Measurements from ENCODE around the gene NEO1.

The NEO1 gene

GRCh38 chr15:73227433-73228056 is 175.3 kb downstream of the NEO1 start:
- Mint-ChIP-seq H3K36me3 (no peaks in the 10 kb centered on the region), H3K4me3 (no peak overlapping the region), H3K27ac (no peak overlapping the region), H3K9me3 (no peaks in the 10 kb centered on the region), H3K4me1 (peaks cover 21% of the 10 kb centered on the region)
- ATAC-seq: no peak
- no peak for DNase-seq (ENCODE audit: low spot score in 2 of 2)

- Mint-ChIP-seq H3K36me3 (no peaks in the 10 kb centered on the region), H3K9me3 (no peaks in the 10 kb centered on the region), H3K4me1 (peaks cover 16% of the 10 kb centered on the region), H3K4me3 (no peak overlapping the region), H3K27ac (no peak overlapping the region)
- DNase-seq (ENCODE audit: low spot score in 2 of 2) (no peak), ATAC-seq (no peak)
Measured at GRCh38 chr15:73228128-73228646, 175.9 kb downstream of the NEO1 start.

GRCh38 chr15:73231661-73232419 is 179.6 kb downstream of the NEO1 start:
- H3K4me3 Mint-ChIP-seq: no peak overlapping the region
- DNase-seq (ENCODE audit: low spot score in 2 of 2): no peak
- no peaks in the 10 kb centered on the region for H3K36me3 Mint-ChIP-seq
- H3K27ac Mint-ChIP-seq: no peak overlapping the region
- H3K4me1 Mint-ChIP-seq: no peaks in the 10 kb centered on the region
- no peaks in the 10 kb centered on the region for H3K9me3 Mint-ChIP-seq
- no peak for ATAC-seq

GRCh38 chr15:73232776-73233175 is 180.5 kb downstream of the NEO1 start:
- no peak overlapping the region for H3K27ac Mint-ChIP-seq
- H3K9me3 Mint-ChIP-seq: no peaks in the 10 kb centered on the region
- ATAC-seq (no peak), DNase-seq (ENCODE audit: low spot score in 2 of 2) (no peak)
- no peaks in the 10 kb centered on the region for H3K4me1 Mint-ChIP-seq
- H3K36me3 Mint-ChIP-seq: no peaks in the 10 kb centered on the region
- H3K4me3 Mint-ChIP-seq: no peak overlapping the region

- no peaks in the 10 kb centered on the region for H3K36me3 Mint-ChIP-seq
- H3K4me1 Mint-ChIP-seq: no peaks in the 10 kb centered on the region
- DNase-seq (ENCODE audit: low spot score in 2 of 2) (no peak), ATAC-seq (no peak)
- no peak overlapping the region for H3K27ac Mint-ChIP-seq
- no peaks in the 10 kb centered on the region for H3K9me3 Mint-ChIP-seq
- H3K4me3 Mint-ChIP-seq: no peak overlapping the region
Measured at GRCh38 chr15:73233623-73234022, 181.4 kb downstream of the NEO1 start.

- Mint-ChIP-seq H3K4me3 (no peak overlapping the region), H3K36me3 (no peaks in the 10 kb centered on the region), H3K9me3 (no peaks in the 10 kb centered on the region), H3K27ac (no peak overlapping the region), H3K4me1 (peaks cover 6% of the 10 kb centered on the region)
- ATAC-seq (no peak), DNase-seq (ENCODE audit: low spot score in 2 of 2) (no peak)
Measured at GRCh38 chr15:73237910-73238309, 185.6 kb downstream of the NEO1 start.

GRCh38 chr15:73239564-73240215 is 187.4 kb downstream of the NEO1 start:
- ATAC-seq (no peak), DNase-seq (ENCODE audit: low spot score in 2 of 2) (no peak)
- Mint-ChIP-seq H3K9me3 (no peaks in the 10 kb centered on the region), H3K27ac (peak overlapping the region; percentile 41), H3K4me3 (no peak overlapping the region), H3K4me1 (peaks cover 6% of the 10 kb centered on the region), H3K36me3 (no peaks in the 10 kb centered on the region)

GRCh38 chr15:73240866-73241499 is 188.7 kb downstream of the NEO1 start:
- DNase-seq (ENCODE audit: low spot score in 2 of 2) (peak; percentile 74 to 88), ATAC-seq (peak; percentile 55)
- Mint-ChIP-seq H3K36me3 (no peaks in the 10 kb centered on the region), H3K4me3 (no peak overlapping the region), H3K27ac (no peak overlapping the region), H3K9me3 (no peaks in the 10 kb centered on the region), H3K4me1 (peaks cover 6% of the 10 kb centered on the region)

- no peak for DNase-seq (ENCODE audit: low spot score in 2 of 2)
- H3K4me1 Mint-ChIP-seq: peaks cover 6% of the 10 kb centered on the region
- peak; percentile 72 for ATAC-seq
- H3K4me3 Mint-ChIP-seq: no peak overlapping the region
- H3K9me3 Mint-ChIP-seq: no peaks in the 10 kb centered on the region
- H3K36me3 Mint-ChIP-seq: peaks cover 8% of the 10 kb centered on the region
- H3K27ac Mint-ChIP-seq: no peak overlapping the region
Measured at GRCh38 chr15:73244333-73244732, 192.1 kb downstream of the NEO1 start.

GRCh38 chr15:73246439-73246838 is 194.2 kb downstream of the NEO1 start:
- ATAC-seq: no peak
- H3K4me1 Mint-ChIP-seq: no peaks in the 10 kb centered on the region
- H3K27ac Mint-ChIP-seq: no peak overlapping the region
- H3K4me3 Mint-ChIP-seq: no peak overlapping the region
- no peak for DNase-seq (ENCODE audit: low spot score in 2 of 2)
- H3K9me3 Mint-ChIP-seq: no peaks in the 10 kb centered on the region
- H3K36me3 Mint-ChIP-seq: peaks cover 8% of the 10 kb centered on the region

- peaks cover 8% of the 10 kb centered on the region for H3K36me3 Mint-ChIP-seq
- no peaks in the 10 kb centered on the region for H3K4me1 Mint-ChIP-seq
- no peak overlapping the region for H3K27ac Mint-ChIP-seq
- ATAC-seq (no peak), DNase-seq (ENCODE audit: low spot score in 2 of 2) (no peak)
- H3K9me3 Mint-ChIP-seq: no peaks in the 10 kb centered on the region
- no peak overlapping the region for H3K4me3 Mint-ChIP-seq
Measured at GRCh38 chr15:73246898-73247297, 194.6 kb downstream of the NEO1 start.

- no peak for ATAC-seq
- Mint-ChIP-seq H3K4me3 (no peak overlapping the region), H3K4me1 (no peaks in the 10 kb centered on the region), H3K36me3 (peaks cover 8% of the 10 kb centered on the region), H3K9me3 (no peaks in the 10 kb centered on the region), H3K27ac (no peak overlapping the region)
- DNase-seq (ENCODE audit: low spot score in 2 of 2): no peak
Measured at GRCh38 chr15:73247331-73247730, 195.1 kb downstream of the NEO1 start.

GRCh38 chr15:73249499-73249898 is 197.2 kb downstream of the NEO1 start:
- Mint-ChIP-seq H3K36me3 (peaks cover 8% of the 10 kb centered on the region), H3K9me3 (no peaks in the 10 kb centered on the region), H3K4me3 (no peak overlapping the region), H3K4me1 (no peaks in the 10 kb centered on the region), H3K27ac (no peak overlapping the region)
- DNase-seq (ENCODE audit: low spot score in 2 of 2) (no peak), ATAC-seq (no peak)

- Mint-ChIP-seq H3K4me1 (peaks cover 8% of the 10 kb centered on the region), H3K4me3 (no peak overlapping the region), H3K9me3 (no peaks in the 10 kb centered on the region), H3K27ac (no peak overlapping the region), H3K36me3 (peaks cover 11% of the 10 kb centered on the region)
- no peak for DNase-seq (ENCODE audit: low spot score in 2 of 2)
- no peak for ATAC-seq
Measured at GRCh38 chr15:73254598-73254997, 202.3 kb downstream of the NEO1 start.

All from stimulated activated effector memory CD8-positive, alpha-beta T cell treated with anti-CD3 and anti-CD28 coated beads, Interleukin-12 subunit alpha, Interleukin-12 subunit beta, amount 100 ng/mL, for 72 hours (primary cell).